Fibroblast of peridontal ligament (primary cell): ENCODE data around the gene ID3.

ENCODE experiments used
- DNase-seq: peaks from one replicate; pipeline ENCODE4 v3.0.0-alpha.2; 2010; ENCODE audit errors: extremely low read depth

ID3 gene

DNA sequence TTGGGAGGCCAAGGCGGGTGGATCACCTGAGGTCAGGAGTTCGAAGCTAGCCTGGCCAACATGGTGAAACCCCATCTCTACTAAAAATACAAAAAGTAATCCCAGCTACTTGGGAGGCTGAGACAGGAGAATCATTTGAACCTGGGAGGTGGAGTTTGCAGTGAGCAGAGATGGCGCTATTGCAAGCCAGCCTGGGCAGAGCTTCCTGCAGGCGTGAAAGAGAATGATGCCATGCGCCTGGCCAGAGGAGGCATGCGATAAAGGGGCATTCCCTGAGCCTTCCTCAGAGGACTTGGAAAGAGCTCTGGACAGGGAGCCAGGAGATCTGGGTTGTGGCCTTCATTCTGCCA is 31.4 kb downstream of the ID3 start:
- no peak for DNase-seq

DNA sequence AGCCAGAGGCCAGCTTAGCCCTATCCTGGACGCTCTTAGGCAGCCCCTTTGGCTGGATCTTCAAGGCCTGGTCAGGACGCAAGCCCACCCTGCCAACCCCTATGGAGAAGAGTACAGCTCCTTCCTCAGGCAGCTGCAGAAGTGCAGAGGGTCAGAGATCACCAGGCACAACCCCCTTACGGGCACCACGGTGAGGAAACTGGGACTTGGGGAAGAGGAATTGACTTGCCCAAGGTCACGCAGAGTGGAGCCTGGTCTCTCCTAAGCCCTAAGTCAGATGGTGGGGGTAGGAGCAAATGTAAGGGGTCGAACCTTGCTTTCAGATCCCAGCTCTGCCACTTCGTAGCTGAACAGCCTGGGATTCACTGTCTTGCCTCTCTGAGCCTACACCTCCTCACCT is 31.9 kb downstream of the ID3 start:
- no peak for DNase-seq

DNA sequence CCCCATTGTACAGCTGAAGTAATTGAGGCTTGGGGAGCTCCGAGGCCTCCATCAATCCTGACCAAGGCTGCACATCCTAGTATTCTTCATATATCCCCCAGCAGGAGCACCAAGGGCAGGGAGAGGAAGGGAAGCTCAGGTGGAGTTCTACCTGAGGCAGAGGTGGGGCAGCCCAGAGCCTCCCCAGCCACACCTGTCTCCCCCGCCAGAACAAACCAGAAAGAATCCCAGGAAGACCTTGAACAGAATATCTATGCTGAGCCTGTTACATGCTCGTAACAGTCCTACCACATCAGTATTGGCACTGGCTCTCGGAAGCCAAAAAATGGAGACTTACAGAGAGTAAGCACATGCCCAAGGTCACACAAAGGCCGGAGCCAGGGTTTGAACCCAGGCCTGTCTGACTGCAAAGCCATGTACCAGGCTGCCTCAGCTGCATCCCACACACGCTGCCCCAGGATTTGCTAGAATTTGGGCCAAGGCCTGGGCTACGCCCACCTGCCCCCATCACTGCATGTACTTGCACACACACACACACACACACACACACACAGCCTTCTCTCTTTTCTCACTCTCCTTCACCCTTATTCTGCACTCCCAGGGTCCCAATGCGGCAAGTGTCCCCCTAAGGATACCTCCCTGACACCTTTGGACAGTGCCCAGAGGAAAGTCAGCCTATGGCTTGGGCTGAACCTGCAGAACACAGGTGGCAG is 32.8 kb downstream of the ID3 start:
- DNase-seq = no peak

DNA sequence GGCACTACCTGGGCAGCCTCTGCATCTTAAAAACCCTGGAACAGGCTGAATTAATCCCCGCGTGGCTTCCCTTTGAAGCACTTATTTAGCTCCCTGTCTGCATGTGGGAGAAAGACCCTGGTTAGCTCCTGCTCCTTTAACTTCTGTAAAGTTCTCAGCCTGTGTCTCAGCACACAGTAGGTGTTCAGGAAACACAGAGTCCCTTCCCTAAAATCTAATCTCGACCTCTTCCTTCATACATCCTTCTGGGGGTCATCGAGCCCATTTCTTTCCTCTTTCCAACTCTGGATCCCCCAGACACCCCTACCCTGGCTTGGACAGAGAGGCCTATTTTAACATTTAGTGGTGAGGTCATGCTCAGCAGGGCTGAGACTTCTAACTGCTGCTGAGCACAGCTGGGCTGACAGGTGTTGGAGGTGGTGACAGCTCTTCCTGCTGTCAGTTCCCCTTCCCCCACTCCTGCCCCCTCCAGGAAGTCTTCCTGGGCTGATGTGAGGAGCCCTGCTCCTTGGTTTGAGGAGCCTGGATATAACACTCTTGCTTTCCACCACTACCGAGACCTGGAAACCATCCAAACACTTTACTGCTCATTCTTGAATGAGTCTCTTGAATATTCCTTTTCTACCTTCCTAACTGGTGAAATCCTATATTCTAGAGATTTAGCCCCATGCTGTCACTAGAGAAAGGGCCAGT is 33.6 kb downstream of the ID3 start:
- no peak for DNase-seq

DNA sequence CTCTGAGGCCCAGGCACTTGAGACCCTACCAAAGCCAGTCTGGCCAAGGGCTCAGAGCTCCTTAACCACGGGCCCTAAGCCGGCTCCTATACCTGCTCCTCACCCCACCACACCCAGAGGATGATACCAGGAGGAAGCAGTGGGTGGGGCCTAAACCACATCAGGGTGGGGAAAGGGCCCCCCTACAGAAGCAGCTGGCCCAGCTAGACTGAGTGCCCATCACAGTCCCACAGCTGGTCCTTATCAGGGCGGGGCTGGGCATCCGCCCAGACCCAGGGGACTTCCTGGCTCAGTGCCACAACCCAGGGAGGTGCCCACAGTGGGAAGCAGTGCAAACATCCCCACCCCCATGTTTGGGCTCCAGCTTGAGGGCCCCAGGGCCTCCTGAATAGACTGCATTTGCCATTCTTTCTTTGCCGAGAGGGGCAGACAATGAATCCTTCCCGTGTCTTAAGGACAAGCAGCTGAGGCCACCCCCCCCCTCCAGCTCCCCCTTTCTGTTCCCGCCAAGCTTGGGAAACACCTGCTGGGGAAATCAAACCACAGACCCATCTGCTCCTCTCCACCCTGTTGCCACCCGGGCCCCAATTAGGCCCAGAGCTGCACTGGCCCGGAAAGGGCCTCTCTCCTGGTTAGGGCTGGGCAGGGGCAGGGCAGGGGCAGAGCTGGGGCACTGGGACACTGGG is 34.4 kb downstream of the ID3 start:
- no peak for DNase-seq

DNA sequence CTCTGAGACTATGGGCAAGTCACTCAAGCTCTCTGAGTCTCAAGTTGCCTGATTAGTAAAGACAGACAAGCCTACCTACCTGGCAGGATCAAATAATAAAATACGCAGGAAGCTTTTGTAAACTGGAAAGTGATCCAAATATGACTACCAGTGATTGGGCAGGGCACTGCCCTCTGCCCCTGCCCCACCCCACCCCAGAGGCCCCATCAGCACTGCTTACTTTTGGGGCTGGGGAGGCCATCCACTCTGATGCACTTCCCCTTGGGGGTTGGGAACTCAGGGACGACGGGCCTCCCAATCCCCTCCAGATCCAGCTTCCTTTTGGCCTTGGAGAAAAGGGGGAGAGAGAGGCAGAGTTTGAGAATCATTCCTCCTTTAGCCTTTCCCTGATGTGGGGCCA is 35.1 kb downstream of the ID3 start:
- no peak for DNase-seq

DNA sequence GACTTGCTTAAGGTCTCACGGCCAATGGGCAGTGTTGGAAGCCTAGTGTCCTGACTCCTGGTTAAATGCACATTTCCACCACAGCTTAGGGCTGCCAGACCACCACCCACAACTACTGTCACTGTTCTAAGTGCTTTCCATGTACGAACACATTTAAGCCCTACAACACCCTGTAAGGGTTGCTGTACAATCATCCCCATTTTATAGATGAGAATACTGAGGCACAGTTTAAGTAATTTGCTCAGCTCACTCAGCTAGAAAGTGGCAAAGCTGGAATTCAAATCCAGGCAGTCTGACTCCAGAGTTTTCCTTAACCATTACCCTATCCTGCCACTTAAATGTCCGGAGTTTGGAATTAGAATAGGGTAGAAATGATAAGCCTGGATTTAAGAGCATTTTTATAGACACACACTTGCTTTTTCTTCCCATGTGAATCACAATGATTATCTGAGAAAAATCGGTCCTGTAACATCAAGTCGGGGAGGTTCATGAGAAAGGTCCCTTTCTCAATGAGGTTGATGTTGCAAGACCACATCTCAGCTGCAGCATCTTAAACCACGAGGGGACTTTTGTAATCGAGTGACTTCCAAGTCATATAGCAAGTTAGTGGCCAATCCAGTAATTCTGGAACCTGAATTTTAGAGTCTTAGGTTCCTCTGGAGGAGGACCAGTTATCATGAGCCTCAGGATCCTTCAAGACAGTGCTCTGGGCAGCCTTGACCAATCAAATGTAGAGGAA is 36.9 kb downstream of the ID3 start:
- no peak for DNase-seq

DNA sequence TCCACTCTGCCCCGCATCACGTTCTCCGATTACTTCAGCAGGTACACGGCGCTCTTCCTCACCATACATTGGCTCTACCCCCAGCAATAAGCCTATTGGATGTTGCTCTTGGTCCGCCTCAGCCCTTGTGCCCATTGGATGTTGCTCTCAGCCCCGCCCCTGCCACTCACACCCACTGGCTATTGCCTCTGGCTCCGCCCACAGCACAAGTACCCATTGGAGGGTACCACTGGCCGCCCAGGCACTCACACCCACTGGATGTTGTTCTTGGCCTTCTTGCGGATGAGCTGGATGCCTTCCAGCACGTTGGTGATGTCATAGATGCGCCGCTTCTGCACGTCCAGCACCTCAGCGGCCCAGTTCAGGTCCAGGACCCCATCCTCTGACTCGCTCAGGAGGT is 37.7 kb downstream of the ID3 start:
- DNase-seq = no peak

DNA sequence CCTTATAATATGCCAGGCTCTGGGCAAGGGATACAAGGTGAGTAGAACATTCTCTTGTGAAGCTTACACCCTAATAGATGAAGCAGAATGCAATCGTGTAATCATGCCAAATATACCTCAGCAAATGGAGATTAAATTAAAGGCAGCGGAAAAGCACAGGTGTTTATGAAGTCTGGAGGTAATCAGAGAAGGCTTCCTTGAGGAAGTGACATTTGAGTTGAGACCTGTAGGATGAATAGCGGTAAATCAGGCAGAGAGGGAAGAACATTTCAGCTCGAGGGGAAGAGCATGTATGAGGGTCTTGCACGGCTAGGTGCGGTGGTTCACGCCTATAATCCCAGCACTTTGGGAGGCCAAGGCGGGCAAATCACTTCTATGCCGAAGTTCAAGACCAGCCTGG is 41.7 kb downstream of the ID3 start:
- no peak for DNase-seq

DNA sequence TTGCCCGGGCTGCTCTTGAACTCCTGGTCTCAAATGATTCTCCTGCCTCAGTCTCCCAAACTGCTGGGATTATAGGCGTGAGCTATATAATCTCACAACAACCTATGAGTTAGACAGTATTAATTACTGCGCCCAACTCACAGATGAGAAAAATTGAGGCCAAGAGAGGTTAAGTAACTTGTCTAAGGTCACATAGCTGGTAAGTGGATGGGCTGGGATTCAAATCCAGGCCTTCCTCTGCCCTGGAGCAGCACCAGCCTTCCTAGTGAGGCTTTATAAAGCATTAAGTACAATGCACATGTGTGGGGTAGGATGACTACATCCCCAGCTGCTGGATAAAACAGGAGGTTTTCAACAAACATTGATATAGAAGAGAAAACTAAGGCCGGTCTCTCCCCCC is 43.4 kb downstream of the ID3 start:
- DNase-seq = no peak

DNA sequence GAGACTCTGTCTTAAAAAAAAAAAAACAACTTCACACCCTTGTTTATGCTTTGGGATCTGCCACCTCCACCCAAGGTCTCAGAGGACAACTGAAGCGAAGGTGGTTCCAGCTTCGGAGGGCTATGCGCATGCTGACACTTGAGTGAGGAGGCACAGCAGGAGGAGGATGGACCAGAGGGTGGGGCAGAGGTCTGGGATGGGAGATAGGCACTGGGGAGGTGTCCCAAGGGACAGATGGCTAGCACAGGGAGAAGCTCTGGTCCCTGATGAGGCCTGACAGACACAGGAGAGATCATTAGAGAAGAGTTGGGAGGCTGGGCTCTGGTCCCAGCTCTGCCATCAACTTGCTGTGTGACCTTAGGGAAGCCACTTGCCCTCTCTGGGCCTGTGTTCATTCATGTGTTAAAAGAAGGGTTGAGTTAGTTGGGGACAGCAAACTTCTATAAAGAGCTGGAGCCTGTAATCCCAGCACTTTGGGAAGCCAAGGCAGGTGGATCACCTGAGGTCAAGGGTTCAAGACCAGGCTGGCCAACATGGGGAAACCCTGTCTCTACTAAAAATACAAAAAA is 45.1 kb downstream of the ID3 start:
- no peak for DNase-seq

DNA sequence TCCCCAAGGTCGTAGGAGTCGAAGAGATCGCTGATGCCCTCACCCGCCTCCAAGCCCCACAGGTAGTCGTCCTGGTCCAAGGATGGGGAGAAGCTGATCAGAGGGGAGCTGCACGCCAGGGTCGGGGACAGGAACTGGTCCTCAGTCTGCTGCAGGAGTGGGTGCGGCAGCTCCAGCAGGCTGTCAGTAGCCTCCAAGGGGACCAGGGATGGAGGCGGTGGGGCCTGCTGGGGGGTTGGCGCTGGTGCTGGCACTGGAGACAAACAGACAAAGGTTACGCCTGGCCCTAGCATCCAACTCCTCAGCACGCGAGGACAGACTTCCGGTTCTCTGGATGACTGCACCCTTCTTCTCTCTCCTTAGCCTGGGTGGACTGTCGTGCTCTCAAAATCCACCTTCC is 49.4 kb downstream of the ID3 start:
- DNase-seq = no peak
